Neural cell (in vitro differentiated cells): ENCODE results near the gene TCOF1. TPM values are rescaled to one million over a fixed set of nuclear protein-coding genes. Genes with fewer than 3 reads are reported as not detected.

Experiments used
- H2AFZ ChIP-seq: fragments of 200-600, 300-800 bp; sonication (generic), shearing (Covaris generic); 2 replicates; pipeline ENCODE4 v1.6.0; 2014; ENCODE audit warnings: low read depth, mild to moderate bottlenecking, antibody characterized with exemption, low read length, moderate library complexity
- H3F3A ChIP-seq: fragments of 200-600 bp; shearing (Covaris generic); 2 replicates; pipeline ENCODE4 v1.6.1; 2016; ENCODE audit warnings: mild to moderate bottlenecking, moderate library complexity, mixed read lengths, antibody characterized with exemption, low read length; ENCODE audit not compliant: insufficient read depth, poor library complexity, severe bottlenecking
- H3K27ac ChIP-seq: fragments of 200-600, 300-800 bp; sonication (generic), shearing (Covaris generic); 2 replicates; pipeline ENCODE4 v1.5.1; 2014; ENCODE audit warnings: mild to moderate bottlenecking, low read length, moderate library complexity
- H3K27me3 ChIP-seq: fragments of 300-800, 200-600 bp; sonication (generic), shearing (Covaris generic); 2 replicates; pipeline ENCODE4 v1.6.0; 2014; ENCODE audit warnings: mild to moderate bottlenecking, low read depth, low read length, moderate library complexity; ENCODE audit not compliant: insufficient read depth
- H3K36me3 ChIP-seq: fragments of 300-800, 200-600 bp; sonication (generic), shearing (Covaris generic); 2 replicates; pipeline ENCODE4 v1.5.1; 2014; ENCODE audit warnings: mild to moderate bottlenecking, antibody characterized with exemption, low read length, moderate library complexity; ENCODE audit not compliant: insufficient read depth
- H3K4me2 ChIP-seq: fragments of 300-800, 200-600 bp; sonication (generic), shearing (Covaris generic); 2 replicates; pipeline ENCODE4 v1.6.0; 2014; ENCODE audit warnings: mild to moderate bottlenecking, low read length
- H3K4me3 ChIP-seq: fragments of 300-800, 200-600 bp; sonication (generic), shearing (Covaris generic); 2 replicates; pipeline ENCODE4 v1.5.1; 2014; ENCODE audit warnings: mild to moderate bottlenecking, low read length, moderate library complexity
- H3K79me2 ChIP-seq: fragments of 200-600 bp; shearing (Covaris generic); replicated peaks from 2 replicates; pipeline ENCODE4 v1.6.0; 2014; ENCODE audit warnings: mild to moderate bottlenecking, low read length, moderate library complexity; ENCODE audit not compliant: insufficient read depth
- H3K9ac ChIP-seq: fragments of 300-800, 200-600 bp; sonication (generic), shearing (Covaris generic); 2 replicates; pipeline ENCODE4 v1.6.1; 2016; ENCODE audit warnings: mild to moderate bottlenecking, low read length, mixed read lengths
- H3K9me2 ChIP-seq: fragments of 200-600 bp; shearing (Covaris generic); 2 replicates; pipeline ENCODE4 v1.6.1; 2016; ENCODE audit warnings: mild to moderate bottlenecking, low read length, mixed read lengths; ENCODE audit not compliant: insufficient read depth
- H3K9me3 ChIP-seq: fragments of 200-600, 300-800 bp; sonication (generic), shearing (Covaris generic); 2 replicates; pipeline ENCODE4 v1.6.1; 2016; ENCODE audit warnings: mild to moderate bottlenecking, mixed run types, low read length, moderate library complexity, mixed read lengths
- H4K20me1 ChIP-seq: fragments of 200-600 bp; shearing (Covaris generic); 2 replicates; pipeline ENCODE4 v1.6.1; 2016; ENCODE audit warnings: mild to moderate bottlenecking, mixed run types; ENCODE audit not compliant: insufficient read depth
- CTCF ChIP-seq: fragments of 450-650 bp; IDR thresholded peaks from 2 replicates; pipeline ENCODE4 v1.5.1; 2014; ENCODE audit warnings: antibody characterized with exemption, mild to moderate bottlenecking, moderate library complexity; ENCODE audit not compliant: poor library complexity, severe bottlenecking
- EP300 ChIP-seq: fragments of 450-650 bp; conservative IDR thresholded peaks from 2 replicates; pipeline ENCODE4 v1.6.1; 2014; ENCODE audit warnings: antibody characterized with exemption, mild to moderate bottlenecking, moderate library complexity; ENCODE audit not compliant: poor library complexity, severe bottlenecking
- EZH2 ChIP-seq: fragments of 200-600, 300-800 bp; shearing (Covaris generic), sonication (generic); IDR thresholded peaks from 2 replicates; pipeline ENCODE4 v1.6.1; 2014; ENCODE audit warnings: antibody characterized with exemption, low read length, borderline replicate concordance, mild to moderate bottlenecking; ENCODE audit not compliant: insufficient read depth, poor library complexity, severe bottlenecking
- MXI1 ChIP-seq: fragments of 450-650 bp; conservative IDR thresholded peaks from 2 replicates; pipeline ENCODE4 v1.6.1; 2014; ENCODE audit warnings: antibody characterized with exemption, mild to moderate bottlenecking; ENCODE audit not compliant: poor library complexity, severe bottlenecking
- POLR2AphosphoS5 ChIP-seq: IDR thresholded peaks from 2 replicates; pipeline ENCODE4 v1.6.1; 2012
- RAD21 ChIP-seq: fragments of 450-650 bp; conservative IDR thresholded peaks from 2 replicates; pipeline ENCODE4 v1.6.1; 2014; ENCODE audit warnings: antibody characterized with exemption, mild to moderate bottlenecking, moderate library complexity
- REST ChIP-seq: IDR thresholded peaks from 2 replicates; pipeline ENCODE4 v1.6.1; 2012; ENCODE audit warnings: borderline replicate concordance
- SMC3 ChIP-seq: fragments of 450-650 bp; conservative IDR thresholded peaks from 2 replicates; pipeline ENCODE4 v1.6.1; 2014; ENCODE audit warnings: antibody characterized with exemption, mild to moderate bottlenecking, moderate library complexity; ENCODE audit not compliant: poor library complexity
- TAF1 ChIP-seq: IDR thresholded peaks from 2 replicates; pipeline ENCODE4 v1.6.1; 2012; ENCODE audit warnings: low read depth
- polyA plus RNA-seq: library from polyadenylated mRNA; depleted of rRNA; stranded (reverse); fragments of >200 nt; gene quantifications from 2 replicates; pipeline ENCODE4 v1.2.3, GENCODE V29; 2014

The TCOF1 gene
- polyA plus RNA-seq, 1 donor from 2014 or later, result 6.5 TPM

GRCh38 chr5:150342583-150342982 is 14.9 kb upstream of the TCOF1 start:
- Histone ChIP-seq H3K9me2 (no peaks in the 10 kb centered on the region), H4K20me1 (no peaks in the 10 kb centered on the region), H3K27ac (no peak overlapping the region), H3K27me3 (no peaks in the 10 kb centered on the region), H3K4me3 (no peak overlapping the region), H3F3A (no peaks in the 10 kb centered on the region), H3K36me3 (no peaks in the 10 kb centered on the region), H3K79me2 (no peaks in the 10 kb centered on the region), H3K9me3 (no peaks in the 10 kb centered on the region), H3K9ac (no peak overlapping the region), H2AFZ (no peak overlapping the region), H3K4me2 (no peak overlapping the region)
- TF ChIP-seq MXI1 (no peak), RAD21 (no peak), EZH2 (no peak), CTCF (no peak), REST (no peak), TAF1 (no peak), EP300 (no peak), SMC3 (no peak), POLR2AphosphoS5 (no peak)

- no peaks in the 10 kb centered on the region for H4K20me1 ChIP-seq
- H3K27ac ChIP-seq, result no peak overlapping the region
- no peaks in the 10 kb centered on the region for H3K36me3 ChIP-seq
- H2AFZ ChIP-seq, result no peak overlapping the region
- no peaks in the 10 kb centered on the region for H3K27me3 ChIP-seq
- H3K9me2 ChIP-seq, result no peaks in the 10 kb centered on the region
- no peak overlapping the region for H3K4me2 ChIP-seq
- no peak for TF ChIP-seq RAD21
- no peak for TF ChIP-seq SMC3
- no peak overlapping the region for H3K9ac ChIP-seq
- no peaks in the 10 kb centered on the region for H3K9me3 ChIP-seq
- no peaks in the 10 kb centered on the region for H3K79me2 ChIP-seq
- H3F3A ChIP-seq, result no peaks in the 10 kb centered on the region
- no peak overlapping the region for H3K4me3 ChIP-seq
Observed at GRCh38 chr5:150343994-150344631, 13.4 kb upstream of the TCOF1 start.
